Trophoblast cell (in vitro differentiated cells and primary cell): ENCODE measurements around the gene SOX6.

Experiments used
- DNase-seq, 2 donors: peaks; one replicate each; pipeline ENCODE4 v3.0.0-alpha.2; 2016
- H2AFZ ChIP-seq: 2 replicates; pipeline ENCODE4 v1.6.1; 2013; ENCODE audit warnings: low read length, moderate library complexity, mild to moderate bottlenecking; ENCODE audit not compliant: insufficient read depth, poor library complexity
- H2AK5ac ChIP-seq: 2 replicates; pipeline ENCODE4 v1.6.1; 2013; ENCODE audit warnings: mild to moderate bottlenecking, low read length
- H2BK120ac ChIP-seq: 2 replicates; pipeline ENCODE4 v1.6.1; 2013; ENCODE audit warnings: low read length, mild to moderate bottlenecking, moderate library complexity; ENCODE audit not compliant: insufficient read depth, poor library complexity
- H2BK12ac ChIP-seq: 2 replicates; pipeline ENCODE4 v1.6.1; 2013; ENCODE audit warnings: mild to moderate bottlenecking, low read length, moderate library complexity
- H2BK5ac ChIP-seq: 2 replicates; pipeline ENCODE4 v1.6.1; 2013; ENCODE audit warnings: low read length, low read depth, moderate library complexity, mild to moderate bottlenecking; ENCODE audit not compliant: poor library complexity
- H3K14ac ChIP-seq: 2 replicates; pipeline ENCODE4 v1.6.1; 2013; ENCODE audit warnings: mild to moderate bottlenecking, low read length
- H3K18ac ChIP-seq: 2 replicates; pipeline ENCODE4 v1.6.1; 2013; ENCODE audit warnings: mild to moderate bottlenecking, low read length
- H3K23ac ChIP-seq: 2 replicates; pipeline ENCODE4 v1.6.1; 2013; ENCODE audit warnings: low read length
- H3K27ac ChIP-seq: 2 replicates; pipeline ENCODE4 v1.5.1; 2013; ENCODE audit warnings: low read depth, mild to moderate bottlenecking, inconsistent platforms, low read length, moderate library complexity
- H3K27me3 ChIP-seq: 2 replicates; pipeline ENCODE4 v1.6.1; 2013; ENCODE audit warnings: inconsistent platforms, mild to moderate bottlenecking, low read length, moderate library complexity; ENCODE audit not compliant: insufficient read depth
- H3K36me3 ChIP-seq, 2 experiments: 1 replicate in 1 of 2; 2 replicates in 1 of 2; pipeline ENCODE4 v1.6.1; 2013; ENCODE audit warnings: low read length in 2 of 2, mild to moderate bottlenecking in 2 of 2, moderate library complexity in 1 of 2; ENCODE audit not compliant: insufficient read depth in 2 of 2, control insufficient read depth in 1 of 2
- H3K4ac ChIP-seq: 2 replicates; pipeline ENCODE4 v1.6.1; 2013; ENCODE audit warnings: low read depth, mild to moderate bottlenecking, low read length, moderate library complexity
- H3K4me1 ChIP-seq, 2 experiments: 1 replicate in 1 of 2; 2 replicates in 1 of 2; pipeline ENCODE4 v1.6.1; 2013; ENCODE audit warnings: low read length in 2 of 2, mild to moderate bottlenecking in 2 of 2, moderate library complexity in 1 of 2; ENCODE audit not compliant: insufficient read depth in 2 of 2, control insufficient read depth in 1 of 2
- H3K4me2 ChIP-seq: 2 replicates; pipeline ENCODE4 v1.6.1; 2013; ENCODE audit warnings: inconsistent platforms, mild to moderate bottlenecking, low read length, moderate library complexity
- H3K4me3 ChIP-seq: 2 replicates; pipeline ENCODE4 v1.5.1; 2013; ENCODE audit warnings: mild to moderate bottlenecking, low read depth, low read length, inconsistent platforms
- H3K79me1 ChIP-seq: one replicate; pipeline ENCODE4 v1.6.1; 2013; ENCODE audit warnings: low read length
- H3K79me2 ChIP-seq: 2 replicates; pipeline ENCODE4 v1.6.1; 2013; ENCODE audit warnings: low read length, mild to moderate bottlenecking; ENCODE audit not compliant: control insufficient read depth, insufficient read depth, poor library complexity
- H3K9ac ChIP-seq: 2 replicates; pipeline ENCODE4 v1.6.1; 2013; ENCODE audit warnings: mild to moderate bottlenecking, low read length
- H3K9me3 ChIP-seq: 2 replicates; pipeline ENCODE4 v1.6.1; 2013; ENCODE audit warnings: low read depth, mild to moderate bottlenecking, control low read depth, inconsistent platforms, low read length; ENCODE audit not compliant: insufficient read depth
- H4K12ac ChIP-seq: 2 replicates; pipeline ENCODE4 v1.6.1; 2013; ENCODE audit warnings: low read depth, mild to moderate bottlenecking, low read length, moderate library complexity
- H4K8ac ChIP-seq: 2 replicates; pipeline ENCODE4 v1.6.1; 2013; ENCODE audit warnings: low read depth, mild to moderate bottlenecking, low read length, moderate library complexity
- H4K91ac ChIP-seq: one replicate; pipeline ENCODE4 v1.6.1; 2013; ENCODE audit warnings: low read depth, mild to moderate bottlenecking, low read length, moderate library complexity
- WGBS: extraction: QIAGEN DNeasy Blood & Tissue Kit; methylation state at CpG from one replicate; pipeline ENCODE4 v1.1.7; 2013; ENCODE audit warnings: missing lambda C conversion rate; ENCODE audit not compliant: insufficient read length, insufficient coverage; ENCODE audit errors: extremely low coverage; 5-methylcytosine and 5-hydroxymethylcytosine counted together

The SOX6 gene

DNA sequence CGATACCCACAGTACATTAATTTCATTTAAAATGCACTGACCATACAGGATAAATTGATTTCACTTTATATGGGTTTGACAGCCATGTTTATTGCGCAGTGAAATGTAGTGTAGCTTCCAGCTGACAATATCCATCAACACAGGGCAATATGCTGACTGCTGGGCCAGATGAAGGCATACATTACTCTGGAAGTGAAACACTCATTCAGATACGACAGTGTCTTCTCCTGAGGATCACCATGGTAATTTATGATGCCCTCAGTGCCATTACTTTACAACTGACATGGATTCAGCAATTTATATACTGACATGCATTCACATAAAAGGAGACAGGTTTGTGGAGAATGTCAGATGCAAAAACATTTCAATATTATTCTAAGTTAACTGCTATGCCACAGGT lies 365.1 kb downstream of the SOX6 start:
- H4K91ac ChIP-seq: no peak overlapping the region
- no peaks in the 10 kb centered on the region for H3K36me3 ChIP-seq
- no peaks in the 10 kb centered on the region for H3K27me3 ChIP-seq
- no peak overlapping the region for H2AFZ ChIP-seq
- H3K23ac ChIP-seq: no peak overlapping the region
- H3K79me2 ChIP-seq: no peaks in the 10 kb centered on the region
- H2AK5ac ChIP-seq: no peak overlapping the region
- no peak overlapping the region for H2BK120ac ChIP-seq
- no peak overlapping the region for H4K8ac ChIP-seq
- H3K4me1 ChIP-seq: no peaks in the 10 kb centered on the region
- H3K4ac ChIP-seq: no peak overlapping the region
- H2BK5ac ChIP-seq: no peak overlapping the region
- H3K4me3 ChIP-seq: no peak overlapping the region
- no peak for DNase-seq
- no CpG with 5 or more reads among the region's 3 CpGs for WGBS
- no peaks in the 10 kb centered on the region for H3K9me3 ChIP-seq
- no peak overlapping the region for H2BK12ac ChIP-seq
- H3K18ac ChIP-seq: no peak overlapping the region
- no peak overlapping the region for H3K9ac ChIP-seq
- no peak overlapping the region for H3K14ac ChIP-seq
- H3K79me1 ChIP-seq: no peaks in the 10 kb centered on the region
- H3K27ac ChIP-seq: no peak overlapping the region
- no peak overlapping the region for H4K12ac ChIP-seq
- no peak overlapping the region for H3K4me2 ChIP-seq

GRCh38 chr11:15989685-15990084 lies 366.7 kb downstream of the SOX6 start:
- Histone ChIP-seq H3K4ac (no peak overlapping the region), H3K27me3 (no peaks in the 10 kb centered on the region), H3K36me3 (no peaks in the 10 kb centered on the region), H2BK120ac (no peak overlapping the region), H3K4me1 (no peaks in the 10 kb centered on the region), H3K23ac (peak overlapping the region; percentile 70), H3K4me3 (no peak overlapping the region), H2AK5ac (no peak overlapping the region), H4K12ac (no peak overlapping the region), H3K79me2 (no peaks in the 10 kb centered on the region), H2AFZ (no peak overlapping the region), H4K91ac (no peak overlapping the region), H2BK12ac (no peak overlapping the region), H4K8ac (no peak overlapping the region), H3K9me3 (no peaks in the 10 kb centered on the region), H3K27ac (no peak overlapping the region), H2BK5ac (no peak overlapping the region), H3K9ac (no peak overlapping the region), H3K18ac (no peak overlapping the region), H3K79me1 (no peaks in the 10 kb centered on the region), H3K4me2 (no peak overlapping the region), H3K14ac (no peak overlapping the region)
- no CpG with 5 or more reads among the region's 1 CpG for WGBS
- DNase-seq: no peak

- no CpG with 5 or more reads among the region's 14 CpGs for WGBS
These were observed 367.6 kb downstream of the SOX6 start for GRCh38 chr11:15988693-15989231.

DNA sequence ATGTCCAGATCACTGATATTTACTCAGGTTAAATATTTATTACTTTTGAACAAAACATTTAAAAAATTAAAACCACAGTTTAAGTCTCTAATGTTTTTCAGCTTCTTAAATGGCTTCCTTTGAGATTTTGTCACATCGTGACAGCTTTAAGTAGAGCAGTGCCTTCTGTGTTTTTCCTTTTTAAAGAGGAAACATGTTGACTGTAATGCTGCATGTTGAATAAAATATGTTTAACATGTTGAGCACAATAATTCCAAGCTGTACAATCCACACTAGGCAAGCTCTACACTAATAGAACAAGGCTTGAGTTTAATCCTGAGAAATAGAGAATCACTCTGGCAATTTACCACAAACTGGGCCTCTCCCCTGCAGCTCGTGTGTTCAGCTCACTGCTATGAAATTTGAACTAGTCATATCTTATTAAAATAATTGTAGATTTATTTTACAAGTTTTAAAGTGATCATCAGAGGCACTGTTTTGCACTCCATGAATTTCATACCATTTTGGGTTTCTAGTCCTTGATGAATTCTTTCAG lies 368.3 kb downstream of the SOX6 start:
- H2BK12ac ChIP-seq: no peak overlapping the region
- no peak overlapping the region for H2AFZ ChIP-seq
- no peak for DNase-seq
- no CpG with 5 or more reads among the region's 2 CpGs for WGBS
- no peak overlapping the region for H2BK5ac ChIP-seq
- H3K9ac ChIP-seq: no peak overlapping the region
- no peak overlapping the region for H3K4ac ChIP-seq
- H3K36me3 ChIP-seq: no peaks in the 10 kb centered on the region
- H3K27me3 ChIP-seq: no peaks in the 10 kb centered on the region
- H2AK5ac ChIP-seq: no peak overlapping the region
- no peaks in the 10 kb centered on the region for H3K9me3 ChIP-seq
- H3K79me1 ChIP-seq: no peaks in the 10 kb centered on the region
- H4K8ac ChIP-seq: no peak overlapping the region
- no peak overlapping the region for H3K4me2 ChIP-seq
- H4K12ac ChIP-seq: no peak overlapping the region
- H3K23ac ChIP-seq: no peak overlapping the region
- no peak overlapping the region for H3K14ac ChIP-seq
- no peak overlapping the region for H3K18ac ChIP-seq
- H3K27ac ChIP-seq: no peak overlapping the region
- no peaks in the 10 kb centered on the region for H3K79me2 ChIP-seq
- H3K4me1 ChIP-seq: no peaks in the 10 kb centered on the region
- H3K4me3 ChIP-seq: no peak overlapping the region
- no peak overlapping the region for H2BK120ac ChIP-seq
- no peak overlapping the region for H4K91ac ChIP-seq

More at GRCh38 chr11:15988693-15989231, 367.6 kb downstream of the SOX6 start:
- no peaks in the 10 kb centered on the region for H3K9me3 ChIP-seq
- H3K27ac ChIP-seq: no peak overlapping the region
- H3K4me2 ChIP-seq: peak overlapping the region; percentile 51
- H3K4me3 ChIP-seq: no peak overlapping the region
- H2AFZ ChIP-seq: no peak overlapping the region
- H3K79me2 ChIP-seq: no peaks in the 10 kb centered on the region
- H4K91ac ChIP-seq: no peak overlapping the region
- no peak overlapping the region for H2BK5ac ChIP-seq
- DNase-seq: peak; percentile 22 to 49
- no peaks in the 10 kb centered on the region for H3K4me1 ChIP-seq
- H2AK5ac ChIP-seq: no peak overlapping the region
- H2BK12ac ChIP-seq: no peak overlapping the region
- H3K23ac ChIP-seq: no peak overlapping the region
- H4K8ac ChIP-seq: no peak overlapping the region
- no peaks in the 10 kb centered on the region for H3K79me1 ChIP-seq
- no peaks in the 10 kb centered on the region for H3K36me3 ChIP-seq
- no peak overlapping the region for H3K9ac ChIP-seq
- no peak overlapping the region for H3K4ac ChIP-seq
- no peaks in the 10 kb centered on the region for H3K27me3 ChIP-seq
- H4K12ac ChIP-seq: no peak overlapping the region
- H3K18ac ChIP-seq: no peak overlapping the region
- no peak overlapping the region for H3K14ac ChIP-seq
- no peak overlapping the region for H2BK120ac ChIP-seq
